AG08396 (cell line): Measurements from ENCODE around the gene BST1.
A peak's percentile ranks its signal among the peaks of the same experiment; 100 is the strongest.
"Not testable (repeated sequence)": the region's sequence is repeated elsewhere in the genome, so short reads cannot be mapped to it uniquely, and the experiment has no call there.

Experiments
- DNase-seq: peaks from one replicate; pipeline ENCODE4 v3.0.0; 2012; ENCODE audit warnings: low spot score, mixed read lengths

Gene BST1

DNA sequence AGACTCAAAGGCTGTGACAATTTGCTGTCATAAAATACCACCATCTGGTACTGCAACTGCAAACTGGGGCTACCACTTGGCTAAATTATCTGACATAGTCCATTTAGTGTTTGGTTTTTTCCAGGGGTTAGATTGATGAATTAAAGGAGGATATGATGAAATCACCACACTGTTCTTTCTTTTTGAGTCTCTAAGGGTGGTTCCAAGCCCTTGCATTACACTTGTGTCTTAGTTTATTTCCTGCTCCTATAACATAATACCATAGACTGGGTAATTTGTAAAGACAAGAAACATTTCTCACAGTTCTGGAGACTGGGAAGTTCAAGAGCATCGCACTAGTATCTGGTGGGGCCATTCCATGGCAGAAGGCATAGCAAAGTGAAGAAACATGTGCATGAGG is 43.2 kb downstream of the BST1 start:
- DNase-seq = no peak

DNA sequence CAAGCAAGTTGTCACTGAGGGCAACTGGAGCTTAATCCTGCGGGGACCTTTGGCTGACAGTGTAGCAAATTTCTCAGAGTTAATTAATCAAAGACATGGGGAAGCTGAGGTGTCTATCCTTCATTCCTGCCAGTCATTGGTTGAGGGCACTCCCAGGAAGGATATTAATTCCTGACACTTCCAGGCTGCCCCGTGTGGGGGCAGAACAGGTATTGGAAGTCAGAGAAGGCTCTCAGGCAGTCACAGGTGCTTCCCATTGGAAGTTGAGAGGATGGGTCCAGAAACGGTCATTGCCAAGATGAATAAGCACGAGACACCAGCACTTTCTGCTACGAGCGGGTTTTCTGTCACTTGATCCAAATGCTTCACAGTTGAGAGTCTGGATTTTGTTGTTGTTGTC is 46.1 kb downstream of the BST1 start:
- no peak for DNase-seq

GRCh38 chr4:15751153-15751552 is 48.3 kb downstream of the BST1 start:
- no peak for DNase-seq

DNA sequence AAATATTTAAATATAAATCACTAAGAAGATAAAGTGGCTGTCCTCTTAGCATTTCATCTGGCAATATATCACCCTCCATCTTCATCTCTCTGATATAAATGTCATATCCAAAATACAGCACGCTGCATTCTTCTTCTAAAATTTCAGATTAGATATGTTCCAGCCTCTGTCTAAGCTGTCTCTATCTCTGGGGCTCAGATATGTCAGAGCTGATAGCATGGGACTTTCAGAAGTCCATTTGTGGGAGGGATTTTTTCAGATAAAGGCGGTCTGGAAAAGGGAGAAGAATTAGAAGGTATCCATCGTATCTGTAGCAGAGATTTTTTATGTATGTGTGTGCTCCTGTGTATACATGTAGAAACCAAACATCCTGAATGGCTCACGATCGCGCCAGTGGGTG is 50.2 kb downstream of the BST1 start:
- no peak for DNase-seq

DNA sequence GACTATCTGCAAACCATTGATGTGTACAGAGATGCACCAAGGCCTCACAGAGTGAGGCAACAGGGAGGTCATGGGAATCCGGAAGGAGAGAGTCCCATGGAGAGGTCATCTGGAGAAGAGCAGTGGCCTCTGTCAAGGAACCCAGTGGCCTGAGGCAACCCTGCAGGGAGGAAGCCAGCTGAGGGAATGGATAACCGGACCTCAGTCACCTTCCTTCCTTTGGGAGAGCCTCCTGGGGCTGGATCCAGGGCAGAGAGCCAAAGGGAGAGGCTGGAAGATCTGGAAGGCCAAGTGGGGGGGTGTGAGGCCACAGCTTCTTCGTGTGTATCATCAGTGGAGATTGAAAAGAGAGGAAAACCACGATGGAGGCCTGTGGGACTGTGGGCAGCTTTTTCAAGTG is 50.9 kb downstream of the BST1 start:
- no peak for DNase-seq

- no peak for DNase-seq
Measured at GRCh38 chr4:15754323-15754722, 51.5 kb downstream of the BST1 start.

GRCh38 chr4:15755321-15756155 is 52.7 kb downstream of the BST1 start:
- no peak for DNase-seq

- DNase-seq = no peak
Measured at GRCh38 chr4:15756361-15756861, 53.5 kb downstream of the BST1 start.

GRCh38 chr4:15757054-15757453 is 54.2 kb downstream of the BST1 start:
- DNase-seq = no peak

DNA sequence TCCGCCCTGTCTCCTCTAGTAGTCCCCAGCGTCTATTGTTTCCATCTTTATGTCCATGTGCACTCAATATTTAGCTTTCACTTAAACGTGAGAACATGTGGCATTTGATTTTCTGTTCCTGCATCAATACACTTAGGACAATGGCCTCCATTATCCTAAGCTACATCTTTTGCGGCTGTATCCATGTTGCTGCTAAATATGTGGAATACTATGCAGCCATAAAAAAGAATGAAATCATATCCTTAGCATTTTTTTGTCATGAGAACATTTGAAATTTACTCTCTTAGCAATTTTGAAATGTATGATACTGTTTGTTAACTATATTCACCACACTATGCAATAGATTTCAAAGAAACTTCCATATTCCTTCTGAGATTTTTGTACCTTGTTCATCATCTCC is 55.4 kb downstream of the BST1 start:
- no peak for DNase-seq

DNA sequence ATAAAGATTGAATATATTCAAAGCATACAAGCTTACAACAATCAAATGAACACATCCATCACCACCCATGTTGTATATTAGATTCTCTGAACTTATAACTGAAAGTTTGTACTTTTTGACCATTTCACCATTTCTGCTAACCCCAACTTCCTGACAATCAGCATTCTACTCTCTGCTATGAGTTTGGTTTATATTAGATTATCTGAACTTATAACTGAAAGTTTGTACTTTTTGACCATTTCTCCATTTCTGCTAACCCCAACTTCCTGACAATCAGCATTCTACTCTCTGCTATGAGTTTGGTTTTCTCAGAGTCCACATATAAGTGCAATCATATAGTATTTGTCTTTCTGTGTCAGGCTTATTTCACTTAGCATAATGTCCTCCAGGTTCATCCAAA is 59.6 kb downstream of the BST1 start:
- DNase-seq = not testable (repeated sequence)

DNA sequence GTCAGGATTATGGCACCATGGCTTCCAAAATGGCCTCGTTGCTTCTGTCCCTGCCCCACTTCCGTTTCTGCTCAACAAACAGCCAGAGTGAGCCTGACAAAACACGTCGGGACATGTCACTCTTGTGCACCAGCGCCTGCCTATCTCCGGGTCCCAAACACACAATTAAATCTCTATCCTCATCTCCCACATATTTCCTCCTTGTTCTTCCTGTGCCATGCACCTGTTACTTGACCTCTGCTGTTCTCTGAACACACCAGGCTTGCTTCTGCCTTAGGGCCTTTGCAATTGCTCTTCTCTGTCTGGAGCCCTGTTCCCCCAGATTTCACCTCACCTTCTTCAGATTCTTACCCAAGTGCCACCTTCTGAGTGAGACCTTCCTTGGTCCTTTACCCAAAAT is 62.5 kb downstream of the BST1 start:
- no peak for DNase-seq

DNA sequence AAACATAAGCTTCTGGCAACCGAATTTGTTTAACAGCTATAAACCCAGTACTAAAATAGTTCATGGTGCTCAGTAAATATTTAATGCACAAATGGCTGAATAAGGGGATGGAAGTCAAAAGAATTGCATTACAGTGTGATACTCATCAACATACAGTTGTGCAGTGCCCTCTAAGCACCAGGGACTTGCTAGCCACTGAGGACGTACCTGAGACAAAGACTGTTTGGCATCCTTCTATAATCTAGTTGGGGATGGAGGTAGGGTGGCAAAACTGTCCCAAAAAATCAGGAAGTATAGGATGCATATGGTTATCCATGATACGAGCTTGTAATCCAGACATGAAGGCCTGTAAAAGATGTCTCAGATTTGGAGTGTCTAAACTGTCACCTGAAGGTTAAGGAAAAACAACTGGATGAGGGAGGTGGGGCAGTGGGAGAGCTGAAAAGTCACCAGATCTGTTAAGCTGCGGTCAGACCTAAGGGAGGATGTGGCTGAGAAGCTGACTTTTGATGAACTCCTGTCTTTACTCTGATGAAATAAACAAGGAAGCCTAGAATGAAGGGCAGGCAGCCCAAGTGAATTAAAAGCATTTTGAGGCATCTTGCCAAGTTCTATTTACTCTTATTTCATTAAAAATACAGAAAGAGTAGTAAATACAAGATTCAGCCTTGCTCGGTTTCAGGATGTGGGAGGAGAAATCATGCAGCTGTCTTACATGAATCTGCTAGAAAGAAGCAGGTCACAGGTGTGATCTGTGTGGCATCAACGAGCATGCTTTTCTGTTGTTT is 63.2 kb downstream of the BST1 start:
- DNase-seq = no peak

DNA sequence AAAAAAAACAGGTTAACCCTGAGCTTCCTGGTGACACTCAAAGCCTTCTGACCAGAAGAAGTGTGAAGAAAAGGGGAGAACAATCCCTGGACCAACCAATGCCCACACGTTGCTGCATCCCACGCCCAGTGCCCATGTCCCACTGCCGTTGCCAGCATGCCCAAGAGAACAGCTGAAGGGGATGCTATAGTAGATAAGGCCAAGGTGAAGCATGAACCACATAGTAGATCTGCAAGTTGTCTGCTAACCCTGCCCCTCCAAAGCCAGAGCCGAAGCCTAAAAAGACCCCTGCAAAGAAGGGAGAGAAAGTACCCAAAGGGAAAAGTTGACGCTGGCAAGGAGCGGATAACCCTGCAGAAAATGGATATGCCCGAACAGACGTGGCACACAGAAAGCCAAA is 64.0 kb downstream of the BST1 start:
- DNase-seq = no peak

- DNase-seq = no peak
Measured at GRCh38 chr4:15769202-15769601, 66.3 kb downstream of the BST1 start.

GRCh38 chr4:15771216-15772058 is 68.6 kb downstream of the BST1 start:
- DNase-seq = no peak

GRCh38 chr4:15774020-15774420 is 71.2 kb downstream of the BST1 start:
- no peak for DNase-seq

GRCh38 chr4:15776871-15777648 is 74.2 kb downstream of the BST1 start:
- no peak for DNase-seq

DNA sequence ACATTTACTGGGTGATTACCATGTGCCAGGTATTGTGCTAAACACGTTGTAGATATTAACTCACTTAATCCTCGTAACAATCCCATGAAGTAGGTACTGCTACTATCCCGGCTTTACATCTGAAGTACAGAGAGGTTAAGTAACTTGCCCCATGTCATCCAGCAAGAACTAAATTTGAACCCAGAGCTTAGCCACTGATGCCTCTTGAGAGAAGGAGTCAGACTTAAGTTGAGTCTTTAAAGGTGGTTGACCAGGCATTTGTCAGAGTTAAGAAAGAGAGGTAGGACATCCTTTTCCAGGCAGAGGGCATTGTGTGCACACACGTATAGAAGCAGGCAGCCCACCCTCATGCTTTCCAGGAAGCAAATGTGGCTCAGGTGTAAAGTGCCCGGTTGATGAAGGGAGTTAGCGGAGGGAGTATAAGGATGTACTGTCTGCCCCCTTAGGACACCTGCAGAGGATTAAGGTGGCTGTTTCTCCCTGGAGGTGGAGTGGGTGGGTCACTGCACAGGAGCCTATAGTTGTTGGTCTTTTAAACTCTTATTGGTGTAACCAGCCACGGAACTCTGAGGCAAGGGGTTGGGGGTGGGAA is 74.9 kb downstream of the BST1 start:
- no peak for DNase-seq

- DNase-seq = peak; percentile 29
Measured at GRCh38 chr4:15778289-15779241, 75.7 kb downstream of the BST1 start, which contains the start of gene CD38. Gene CD38, plus strand, starts transcription at chr4:15778328. Its CDS starts 87 bp downstream, at chr4:15778415.
